ENCODE measurements around the gene TIMM22. TPM values are rescaled to one million over a fixed set of nuclear protein-coding genes. Genes with fewer than 3 reads are reported as not detected.
A peak's percentile ranks its signal among the peaks of the same experiment; 100 is the strongest.

Gene TIMM22
- total RNA-seq, 1 donor from 2014 or later: 14.1 TPM

DNA sequence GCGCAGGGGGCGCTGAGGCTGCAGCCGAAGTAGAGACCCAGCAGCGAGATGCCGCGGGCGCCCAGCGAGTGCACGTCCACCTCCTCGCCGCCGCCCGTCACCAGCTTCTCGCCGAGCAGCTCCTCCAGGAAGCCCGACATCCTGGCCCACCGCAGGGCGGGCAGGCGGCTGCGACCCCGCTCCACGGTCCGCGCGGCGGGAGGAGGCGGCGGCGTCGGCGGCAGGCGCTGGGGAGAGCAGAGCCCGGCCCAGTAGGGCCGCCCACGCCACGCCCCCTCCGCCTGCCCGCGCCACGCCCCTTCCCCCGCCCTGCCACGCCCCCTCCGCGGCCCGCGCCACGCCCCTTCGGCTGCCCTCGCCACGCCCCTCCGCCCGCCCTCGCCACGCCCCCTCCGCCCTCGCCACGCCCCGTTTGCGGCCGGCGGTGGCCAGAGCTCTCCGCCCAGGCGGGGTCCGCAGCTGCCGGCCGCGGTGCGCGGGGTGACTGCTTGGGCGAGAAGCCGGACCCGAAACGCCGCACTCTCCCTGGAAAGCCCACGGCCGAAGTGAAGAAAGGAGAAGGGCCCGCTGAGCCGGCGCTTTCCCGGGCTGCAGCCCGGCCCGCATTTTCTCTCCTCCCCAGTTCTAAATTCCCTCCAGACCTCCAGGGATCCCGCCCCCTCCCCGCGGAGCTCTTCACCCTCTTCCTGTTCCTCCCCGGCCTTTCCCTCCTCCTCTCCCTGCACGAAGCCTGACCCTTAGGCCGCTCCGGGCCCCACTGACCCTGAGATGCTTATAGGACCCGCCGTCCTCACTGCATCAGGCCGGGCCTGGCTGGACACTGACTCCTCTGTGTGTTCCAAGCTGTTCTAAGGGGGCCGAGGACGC lies 17.2 kb upstream of the TIMM22 start, which contains the start of gene NXN:
NXN (minus strand) TSS at position 238 of the 867 bp plus-strand sequence.
- TF ChIP-seq, protein P1, sequence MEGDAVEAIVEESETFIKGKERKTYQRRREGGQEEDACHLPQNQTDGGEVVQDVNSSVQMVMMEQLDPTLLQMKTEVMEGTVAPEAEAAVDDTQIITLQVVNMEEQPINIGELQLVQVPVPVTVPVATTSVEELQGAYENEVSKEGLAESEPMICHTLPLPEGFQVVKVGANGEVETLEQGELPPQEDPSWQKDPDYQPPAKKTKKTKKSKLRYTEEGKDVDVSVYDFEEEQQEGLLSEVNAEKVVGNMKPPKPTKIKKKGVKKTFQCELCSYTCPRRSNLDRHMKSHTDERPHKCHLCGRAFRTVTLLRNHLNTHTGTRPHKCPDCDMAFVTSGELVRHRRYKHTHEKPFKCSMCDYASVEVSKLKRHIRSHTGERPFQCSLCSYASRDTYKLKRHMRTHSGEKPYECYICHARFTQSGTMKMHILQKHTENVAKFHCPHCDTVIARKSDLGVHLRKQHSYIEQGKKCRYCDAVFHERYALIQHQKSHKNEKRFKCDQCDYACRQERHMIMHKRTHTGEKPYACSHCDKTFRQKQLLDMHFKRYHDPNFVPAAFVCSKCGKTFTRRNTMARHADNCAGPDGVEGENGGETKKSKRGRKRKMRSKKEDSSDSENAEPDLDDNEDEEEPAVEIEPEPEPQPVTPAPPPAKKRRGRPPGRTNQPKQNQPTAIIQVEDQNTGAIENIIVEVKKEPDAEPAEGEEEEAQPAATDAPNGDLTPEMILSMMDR (IDR thresholded peaks at IDR 0.05; ENCODE audit: unreplicated experiment): peak; percentile 40
- Mint-ChIP-seq H3K4me1 (ENCODE audit: low read depth) (peaks cover 11% of the 10 kb centered on the region), H3K9me3 (ENCODE audit: low read depth) (no peaks in the 10 kb centered on the region), H3K4me3 (ENCODE audit: low read depth) (peak within 1 kb of the TSS; percentile 89), H3K27me3 (peaks cover 7% of the 10 kb centered on the region), H3K36me3 (ENCODE audit: insufficient read depth) (no peaks in the 10 kb centered on the region), H3K27ac (peak within 1 kb of the TSS; percentile 95)
- DNase-seq (ENCODE audit: low spot score, unreplicated experiment): peak; percentile 91

GRCh38 chr17:980406-981291 lies 16.3 kb upstream of the TIMM22 start:
- Mint-ChIP-seq H3K9me3 (ENCODE audit: low read depth) (no peaks in the 10 kb centered on the region), H3K27me3 (peaks cover 7% of the 10 kb centered on the region), H3K27ac (peak overlapping the region; percentile 95), H3K4me1 (ENCODE audit: low read depth) (peaks cover 11% of the 10 kb centered on the region), H3K4me3 (ENCODE audit: low read depth) (peak overlapping the region; percentile 83), H3K36me3 (ENCODE audit: insufficient read depth) (no peaks in the 10 kb centered on the region)
- DNase-seq (ENCODE audit: low spot score, unreplicated experiment): peak; percentile 59
- TF ChIP-seq, protein P1 (IDR thresholded peaks at IDR 0.05; ENCODE audit: unreplicated experiment): peak; percentile 74

DNA sequence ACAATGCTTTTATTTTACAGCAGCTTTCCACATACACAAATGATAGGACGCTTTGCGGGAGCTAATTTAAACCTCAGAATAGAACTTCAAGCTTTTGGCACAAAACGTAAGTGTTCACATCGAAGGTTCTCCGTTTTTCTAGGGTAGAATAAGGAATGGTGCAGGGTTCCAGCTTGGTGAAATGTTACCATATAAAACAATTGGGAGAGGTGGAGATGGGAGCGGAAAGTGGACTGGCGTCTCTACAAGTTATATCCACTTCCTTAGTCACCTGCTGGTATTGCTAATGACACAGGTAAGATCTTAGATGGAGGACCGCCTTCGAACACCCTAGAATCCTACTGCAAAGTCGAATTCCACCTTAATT lies 15.7 kb upstream of the TIMM22 start:
- H3K4me3 Mint-ChIP-seq (ENCODE audit: low read depth): peak overlapping the region; percentile 69
- H3K27me3 Mint-ChIP-seq: peaks cover 7% of the 10 kb centered on the region
- peaks cover 11% of the 10 kb centered on the region for H3K4me1 Mint-ChIP-seq (ENCODE audit: low read depth)
- TF ChIP-seq, protein P1 (IDR thresholded peaks at IDR 0.05; ENCODE audit: unreplicated experiment): no peak
- H3K9me3 Mint-ChIP-seq (ENCODE audit: low read depth): no peaks in the 10 kb centered on the region
- H3K36me3 Mint-ChIP-seq (ENCODE audit: insufficient read depth): no peaks in the 10 kb centered on the region
- peak overlapping the region; percentile 67 for H3K27ac Mint-ChIP-seq
- no peak for DNase-seq (ENCODE audit: low spot score, unreplicated experiment)

DNA sequence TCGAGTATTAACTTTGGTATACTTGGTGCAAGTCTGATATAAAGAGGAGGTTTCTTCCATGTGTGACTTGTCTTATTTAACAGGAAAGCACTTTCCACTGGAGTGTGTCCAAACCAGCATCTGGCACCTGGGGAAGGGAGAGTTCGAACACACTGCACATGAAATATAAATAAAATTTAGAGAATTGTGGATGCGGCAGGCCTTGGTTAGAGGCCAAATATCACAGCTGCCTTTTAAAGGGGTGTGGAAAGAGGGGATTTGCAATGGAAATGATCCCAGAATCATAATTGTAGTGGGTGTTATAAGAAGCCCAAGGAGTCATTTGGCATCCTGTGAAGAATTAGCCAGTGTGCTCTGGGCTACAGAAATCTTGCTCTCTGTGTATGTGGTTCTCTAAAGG lies 13.0 kb upstream of the TIMM22 start:
- H3K4me3 Mint-ChIP-seq (ENCODE audit: low read depth): no peak overlapping the region
- H3K27me3 Mint-ChIP-seq: no peaks in the 10 kb centered on the region

More for the DNA sequence above, 13.0 kb upstream of the TIMM22 start:
- Mint-ChIP-seq H3K9me3 (ENCODE audit: low read depth) (no peaks in the 10 kb centered on the region), H3K4me1 (ENCODE audit: low read depth) (peaks cover 4% of the 10 kb centered on the region), H3K27ac (no peak overlapping the region), H3K36me3 (ENCODE audit: insufficient read depth) (no peaks in the 10 kb centered on the region)
- no peak for DNase-seq (ENCODE audit: low spot score, unreplicated experiment)
- TF ChIP-seq, protein P1 (IDR thresholded peaks at IDR 0.05; ENCODE audit: unreplicated experiment): no peak

Measured in progenitor cell of endocrine pancreas (in vitro differentiated cells).